Measurements from ENCODE around the gene P2RY13.

GRCh38 chr3:151357463-151357850 lies 28.1 kb upstream of the P2RY13 start:
- TF ChIP-seq EZH2 (IDR thresholded peaks at IDR 0.05; ENCODE audit: borderline replicate concordance) (no peak), CTCF (IDR thresholded peaks at IDR 0.05; ENCODE audit: poor library complexity) (no peak)
